ENCODE data around the gene RTN3. TPM values are rescaled to one million over a fixed set of nuclear protein-coding genes. Genes with fewer than 3 reads are reported as not detected.
A peak's percentile ranks its signal among the peaks of the same experiment; 100 is the strongest.

Gene RTN3
- total RNA-seq, 1 donor from 2014 or later = 279 TPM

DNA sequence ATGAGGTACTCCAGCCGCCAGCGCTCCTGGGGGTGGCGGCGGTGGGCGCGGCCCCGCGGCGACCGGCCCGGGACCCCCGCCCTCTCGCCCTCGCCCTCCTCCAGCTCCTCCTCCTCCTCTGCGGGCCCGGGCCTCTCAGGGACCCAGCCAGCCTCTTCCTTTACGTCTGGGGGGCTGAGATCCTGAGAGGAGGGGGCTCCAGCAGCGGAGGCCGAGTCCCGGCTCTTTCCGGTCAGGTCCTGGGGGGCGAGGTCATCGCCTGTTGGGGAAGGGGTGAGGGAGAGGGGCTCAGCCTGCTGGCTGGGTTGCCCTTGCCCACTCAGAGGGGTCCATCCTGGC, 83.0 kb downstream of the RTN3 start:
- H3K9me3 ChIP-seq (ENCODE audit: low read depth) = no peaks in the 10 kb centered on the region
- peaks cover 42% of the 10 kb centered on the region for H3K4me1 ChIP-seq
- no peaks in the 10 kb centered on the region for H3K27me3 ChIP-seq

DNA sequence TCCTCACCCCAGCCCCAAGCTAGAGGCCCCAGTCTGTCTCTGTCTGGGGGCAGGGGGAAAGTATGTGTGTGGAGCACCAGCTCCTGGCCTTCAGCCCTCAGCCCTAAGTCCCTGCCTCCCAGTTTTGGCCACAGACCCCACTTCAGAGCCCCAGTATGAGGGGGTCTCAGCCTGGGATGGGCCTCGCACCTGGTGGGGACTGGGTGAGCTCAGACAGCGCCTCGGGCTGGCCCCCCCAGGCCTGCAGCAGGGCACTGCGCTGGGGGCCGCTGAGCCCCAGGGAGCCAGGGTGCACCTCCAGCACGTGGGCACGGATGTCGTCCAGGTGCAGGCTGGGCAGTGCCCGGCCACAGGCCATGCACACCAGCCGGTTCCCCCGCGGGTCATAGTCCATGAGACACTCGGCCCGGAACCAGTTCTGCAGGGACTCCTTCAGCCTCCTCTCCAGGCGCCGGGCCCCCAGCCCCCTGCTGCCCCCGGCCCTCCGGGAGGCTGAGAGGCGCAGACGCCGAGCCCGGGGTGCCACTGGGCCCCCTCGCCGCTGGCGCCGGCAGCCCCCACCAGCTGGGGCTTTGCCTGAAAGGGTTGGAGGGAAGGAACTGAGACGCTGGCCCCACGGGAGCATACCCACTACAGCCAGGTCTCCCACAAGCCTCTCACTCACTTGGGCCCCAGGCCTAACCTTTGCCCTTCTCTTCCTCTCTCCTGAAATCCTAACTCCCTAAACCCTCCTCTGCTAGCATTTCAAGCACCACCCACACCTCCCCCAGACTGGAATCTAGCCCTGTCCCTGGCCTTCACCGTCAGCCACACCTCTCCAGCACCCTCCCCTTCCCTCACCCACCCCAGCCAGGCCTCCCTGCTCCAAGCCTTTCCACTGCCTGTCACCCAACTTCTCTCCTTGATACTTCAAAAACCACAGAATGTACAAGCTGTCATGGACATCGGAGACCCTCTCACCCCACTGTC, 83.7 kb downstream of the RTN3 start:
- peaks cover 7% of the 10 kb centered on the region for H3K36me3 Mint-ChIP-seq
- H4K20me1 ChIP-seq (ENCODE audit: low read depth) = peaks cover 78% of the 10 kb centered on the region
- no peaks in the 10 kb centered on the region for H3K9me3 ChIP-seq (ENCODE audit: low read depth)
- peak overlapping the region; percentile 74 for H3K4me3 Mint-ChIP-seq
- no peak overlapping the region for H3K9ac ChIP-seq
- peaks cover 23% of the 10 kb centered on the region for H3K27me3 Mint-ChIP-seq (ENCODE audit: insufficient read depth, low read depth)
- H3K79me2 ChIP-seq (ENCODE audit: low read depth) = peaks cover 95% of the 10 kb centered on the region
- no peak overlapping the region for H3K27ac Mint-ChIP-seq
- H3K4me3 ChIP-seq = peak overlapping the region; percentile 62
- peaks cover 1% of the 10 kb centered on the region for H3K36me3 ChIP-seq
- no peak overlapping the region for H2AFZ ChIP-seq (replicated peaks)
- H3K27me3 ChIP-seq = no peaks in the 10 kb centered on the region
- peaks cover 41% of the 10 kb centered on the region for H3K4me1 ChIP-seq
- peak overlapping the region; percentile 92 for H3K4me2 ChIP-seq
- TF ChIP-seq CTCF (IDR thresholded peaks at IDR 0.05) (no peak), EZH2phosphoT487 (IDR thresholded peaks at IDR 0.05) (no peak), EZH2 (IDR thresholded peaks at IDR 0.05) (no peak)
- peaks cover 49% of the 10 kb centered on the region for H3K4me1 Mint-ChIP-seq
- H3K9me3 Mint-ChIP-seq = no peaks in the 10 kb centered on the region
- DNase-seq (ENCODE audit: low spot score) = peak; percentile 26
- H3F3A ChIP-seq (ENCODE audit: low read depth) = peaks cover 85% of the 10 kb centered on the region
- H3K27ac ChIP-seq = no peak overlapping the region

More for the DNA sequence above, 83.0 kb downstream of the RTN3 start:
- Histone ChIP-seq H2AFZ (replicated peaks) (no peak overlapping the region), H3K36me3 (peaks cover 7% of the 10 kb centered on the region), H4K20me1 (ENCODE audit: low read depth) (peaks cover 84% of the 10 kb centered on the region), H3K9ac (no peak overlapping the region), H3K79me2 (ENCODE audit: low read depth) (peaks cover 95% of the 10 kb centered on the region), H3K4me3 (peak overlapping the region; percentile 62), H3K4me2 (peak overlapping the region; percentile 92), H3K27ac (no peak overlapping the region), H3F3A (ENCODE audit: low read depth) (peaks cover 84% of the 10 kb centered on the region)
- TF ChIP-seq EZH2 (IDR thresholded peaks at IDR 0.05) (no peak), EZH2phosphoT487 (IDR thresholded peaks at IDR 0.05) (no peak), CTCF (IDR thresholded peaks at IDR 0.05) (no peak)
- Mint-ChIP-seq H3K9me3 (no peaks in the 10 kb centered on the region), H3K27me3 (ENCODE audit: insufficient read depth, low read depth) (peaks cover 23% of the 10 kb centered on the region), H3K4me1 (peaks cover 49% of the 10 kb centered on the region), H3K36me3 (peaks cover 9% of the 10 kb centered on the region), H3K4me3 (peak overlapping the region; percentile 74), H3K27ac (no peak overlapping the region)
- DNase-seq (ENCODE audit: low spot score) = no peak

- H3K27me3 ChIP-seq = no peaks in the 10 kb centered on the region
- TF ChIP-seq CTCF (IDR thresholded peaks at IDR 0.05) = no peak
- no peak for TF ChIP-seq EZH2 (IDR thresholded peaks at IDR 0.05)
- no peak for TF ChIP-seq EZH2phosphoT487 (IDR thresholded peaks at IDR 0.05)
- no peaks in the 10 kb centered on the region for H3K36me3 ChIP-seq
- H3K4me1 ChIP-seq = peaks cover 41% of the 10 kb centered on the region
- DNase-seq (ENCODE audit: low spot score) = no peak
- no peak overlapping the region for H3K9ac ChIP-seq
- peaks cover 7% of the 10 kb centered on the region for H3K36me3 Mint-ChIP-seq
- no peak overlapping the region for H2AFZ ChIP-seq (replicated peaks)
- H3K9me3 Mint-ChIP-seq = no peaks in the 10 kb centered on the region
- H3K4me1 Mint-ChIP-seq = peaks cover 49% of the 10 kb centered on the region
- no peak overlapping the region for H3K4me3 Mint-ChIP-seq
- peaks cover 70% of the 10 kb centered on the region for H4K20me1 ChIP-seq (ENCODE audit: low read depth)
- no peak overlapping the region for H3K27ac ChIP-seq
- peak overlapping the region; percentile 84 for H3K4me2 ChIP-seq
- H3F3A ChIP-seq (ENCODE audit: low read depth) = peaks cover 83% of the 10 kb centered on the region
- no peak overlapping the region for H3K4me3 ChIP-seq
- H3K79me2 ChIP-seq (ENCODE audit: low read depth) = peaks cover 92% of the 10 kb centered on the region
- no peak overlapping the region for H3K27ac Mint-ChIP-seq
- peaks cover 24% of the 10 kb centered on the region for H3K27me3 Mint-ChIP-seq (ENCODE audit: insufficient read depth, low read depth)
- no peaks in the 10 kb centered on the region for H3K9me3 ChIP-seq (ENCODE audit: low read depth)
Measured at GRCh38 chr11:63765688-63766241, 84.5 kb downstream of the RTN3 start.

Data from neural progenitor cell (in vitro differentiated cells).